ENCODE results near the gene RCN1.

DNA sequence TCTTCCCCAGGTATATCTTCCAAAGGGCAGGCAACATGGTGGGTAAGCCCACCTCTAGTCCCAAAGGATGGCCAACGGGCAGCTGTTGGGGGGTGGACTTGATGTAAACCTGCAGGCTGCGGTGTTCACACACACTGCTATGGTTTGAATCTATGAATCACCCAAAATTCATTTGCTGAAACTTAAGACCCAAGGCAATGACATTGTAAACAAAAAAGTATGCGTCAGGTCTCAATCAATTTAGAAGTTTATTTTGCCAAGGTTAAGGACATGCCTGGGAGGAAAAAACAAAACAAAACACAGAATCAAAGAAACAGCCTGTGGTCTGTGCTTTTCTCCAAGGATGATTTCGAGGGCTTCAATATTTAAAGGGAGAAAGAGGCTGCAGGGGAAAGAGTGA, 18.3 kb downstream of the RCN1 start:
- no peak for TF ChIP-seq EZH2phosphoT487 (IDR thresholded peaks at IDR 0.05; ENCODE audit: low read depth)
- TF ChIP-seq, protein P1, sequence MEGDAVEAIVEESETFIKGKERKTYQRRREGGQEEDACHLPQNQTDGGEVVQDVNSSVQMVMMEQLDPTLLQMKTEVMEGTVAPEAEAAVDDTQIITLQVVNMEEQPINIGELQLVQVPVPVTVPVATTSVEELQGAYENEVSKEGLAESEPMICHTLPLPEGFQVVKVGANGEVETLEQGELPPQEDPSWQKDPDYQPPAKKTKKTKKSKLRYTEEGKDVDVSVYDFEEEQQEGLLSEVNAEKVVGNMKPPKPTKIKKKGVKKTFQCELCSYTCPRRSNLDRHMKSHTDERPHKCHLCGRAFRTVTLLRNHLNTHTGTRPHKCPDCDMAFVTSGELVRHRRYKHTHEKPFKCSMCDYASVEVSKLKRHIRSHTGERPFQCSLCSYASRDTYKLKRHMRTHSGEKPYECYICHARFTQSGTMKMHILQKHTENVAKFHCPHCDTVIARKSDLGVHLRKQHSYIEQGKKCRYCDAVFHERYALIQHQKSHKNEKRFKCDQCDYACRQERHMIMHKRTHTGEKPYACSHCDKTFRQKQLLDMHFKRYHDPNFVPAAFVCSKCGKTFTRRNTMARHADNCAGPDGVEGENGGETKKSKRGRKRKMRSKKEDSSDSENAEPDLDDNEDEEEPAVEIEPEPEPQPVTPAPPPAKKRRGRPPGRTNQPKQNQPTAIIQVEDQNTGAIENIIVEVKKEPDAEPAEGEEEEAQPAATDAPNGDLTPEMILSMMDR (IDR thresholded peaks at IDR 0.05; ENCODE audit: low read depth, low read length), result no peak

Data from OCI-LY3 (cell line).